Hepatocyte (in vitro differentiated cells): Measurements from ENCODE around the gene DYNC1I2. TPM values are rescaled to one million over a fixed set of nuclear protein-coding genes. Genes with fewer than 3 reads are reported as not detected.

Experiments
- DNase-seq: peaks from one replicate; pipeline ENCODE4 v3.0.0-alpha.2; 2016; ENCODE audit warnings: low spot score
- H2AFZ ChIP-seq: fragments of 200-600 bp; sonication (generic); 2 replicates; pipeline ENCODE4 v1.6.0; 2016; ENCODE audit warnings: antibody characterized with exemption, mild to moderate bottlenecking
- H3K27ac ChIP-seq: fragments of 200-600 bp; sonication (generic); 2 replicates; pipeline ENCODE4 v1.5.1; 2016; ENCODE audit warnings: mild to moderate bottlenecking
- H3K27me3 ChIP-seq: fragments of 200-600 bp; sonication (generic); 2 replicates; pipeline ENCODE4 v1.6.1; 2016
- H3K36me3 ChIP-seq: fragments of 200-600 bp; sonication (generic); replicated peaks from 2 replicates; pipeline ENCODE4 v1.5.1; 2016; ENCODE audit warnings: low read depth; ENCODE audit not compliant: insufficient read depth
- H3K4me1 ChIP-seq: fragments of 200-600 bp; sonication (generic); 2 replicates; pipeline ENCODE4 v1.5.1; 2016; ENCODE audit warnings: mild to moderate bottlenecking, moderate library complexity; ENCODE audit not compliant: insufficient read depth
- H3K4me2 ChIP-seq: fragments of 200-600 bp; sonication (generic); 2 replicates; pipeline ENCODE4 v1.6.0; 2016
- H3K4me3 ChIP-seq: fragments of 200-600 bp; sonication (generic); 2 replicates; pipeline ENCODE4 v1.5.1; 2016; ENCODE audit warnings: mild to moderate bottlenecking
- H3K79me2 ChIP-seq: fragments of 200-600 bp; sonication (generic); 2 replicates; pipeline ENCODE4 v1.6.0; 2017; ENCODE audit warnings: mild to moderate bottlenecking
- H3K9me2 ChIP-seq: fragments of 200-600 bp; sonication (generic); replicated peaks from 2 replicates; pipeline ENCODE4 v1.6.0; 2017; ENCODE audit warnings: mild to moderate bottlenecking; ENCODE audit not compliant: insufficient read depth
- H3K9me3 ChIP-seq: fragments of 200-600 bp; sonication (generic); 2 replicates; pipeline ENCODE4 v1.5.1; 2016; ENCODE audit warnings: low read depth, mild to moderate bottlenecking
- H4K20me1 ChIP-seq: fragments of 200-600 bp; sonication (generic); 2 replicates; pipeline ENCODE4 v1.6.0; 2016; ENCODE audit warnings: mild to moderate bottlenecking; ENCODE audit not compliant: insufficient read depth, poor library complexity, severe bottlenecking
- EZH2 ChIP-seq: fragments of 200-600 bp; sonication (generic); IDR thresholded peaks from 2 replicates; pipeline ENCODE4 v1.6.1; 2016; ENCODE audit warnings: antibody characterized with exemption, mild to moderate bottlenecking, borderline replicate concordance
- EZH2phosphoT487 ChIP-seq: fragments of 200-600 bp; sonication (generic); IDR thresholded peaks from one replicate; pipeline ENCODE4 v1.6.1; 2018; ENCODE audit warnings: antibody characterized with exemption, mild to moderate bottlenecking, low read depth, moderate library complexity; ENCODE audit not compliant: unreplicated experiment, severe bottlenecking
- WGBS: methylation state at CpG from one replicate; pipeline ENCODE4 v1.1.6; 2016; ENCODE audit warnings: low lambda C conversion rate; ENCODE audit errors: missing lambda C conversion rate; 5-methylcytosine and 5-hydroxymethylcytosine counted together
- polyA plus RNA-seq: library from polyadenylated mRNA; unstranded; fragments of >200 nt; fragmentation: Nextera tagmentation; extraction: Ambion mirVana; gene quantifications from 2 replicates; pipeline ENCODE4 v1.2.1, GENCODE V29; 2016
- total RNA-seq: library from RNA; depleted of rRNA; stranded (reverse); fragments of >200 nt; gene quantifications from 2 replicates; pipeline ENCODE4 v1.2.3, GENCODE V29; 2014
- TF ChIP-seq, protein P1 (sequence below): fragments of 200-600 bp; sonication (generic); IDR thresholded peaks from 2 replicates; pipeline ENCODE4 v1.5.1; 2016; ENCODE audit warnings: antibody characterized with exemption, mild to moderate bottlenecking; ENCODE audit not compliant: poor library complexity

DYNC1I2 gene
- total and polyA plus RNA-seq, 2 experiments from 2014 or later: 54.3 to 116 TPM

DNA sequence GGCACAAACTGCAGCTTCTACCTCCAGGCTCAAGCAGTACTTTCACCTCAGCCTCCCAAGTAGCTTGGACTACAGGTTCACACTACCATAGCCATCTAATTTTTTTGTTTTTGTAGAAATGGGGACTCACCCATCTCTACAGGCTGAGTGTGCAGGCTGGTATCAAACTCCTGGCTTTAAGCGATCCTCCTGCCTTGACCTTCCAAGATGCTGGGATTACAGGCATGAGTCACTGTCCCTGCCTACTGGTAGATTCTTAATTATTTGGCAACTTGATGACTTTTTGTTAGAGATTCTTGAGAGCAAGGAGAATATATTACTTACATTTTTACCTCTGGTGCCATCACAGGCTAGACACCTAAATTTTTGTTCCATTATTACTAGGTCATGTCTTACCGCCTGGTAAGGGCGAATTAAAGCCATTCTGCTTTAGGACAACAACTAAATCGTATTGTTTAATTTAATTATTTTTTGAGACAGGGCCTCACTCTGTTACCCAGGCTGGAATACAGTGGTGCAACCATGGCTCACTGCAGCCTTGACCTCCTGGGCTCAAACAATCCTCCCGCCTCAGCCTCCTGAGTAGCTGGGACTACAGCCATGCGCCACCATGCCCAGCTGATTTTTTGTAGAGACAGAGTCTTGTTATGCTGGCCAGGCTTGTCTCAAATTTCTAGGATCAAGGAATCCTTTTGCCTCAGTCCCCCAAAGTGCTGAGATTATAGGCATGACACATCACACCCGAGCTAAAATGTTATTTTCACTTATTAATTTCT, 15.7 kb downstream of the DYNC1I2 start:
- no peaks in the 10 kb centered on the region for H3K36me3 ChIP-seq
- no peaks in the 10 kb centered on the region for H3K27me3 ChIP-seq
- H4K20me1 ChIP-seq: peaks cover 27% of the 10 kb centered on the region
- WGBS: 91% methylated on average over 7 of the region's 7 CpGs
- no peaks in the 10 kb centered on the region for H3K4me1 ChIP-seq
- TF ChIP-seq, protein P1, sequence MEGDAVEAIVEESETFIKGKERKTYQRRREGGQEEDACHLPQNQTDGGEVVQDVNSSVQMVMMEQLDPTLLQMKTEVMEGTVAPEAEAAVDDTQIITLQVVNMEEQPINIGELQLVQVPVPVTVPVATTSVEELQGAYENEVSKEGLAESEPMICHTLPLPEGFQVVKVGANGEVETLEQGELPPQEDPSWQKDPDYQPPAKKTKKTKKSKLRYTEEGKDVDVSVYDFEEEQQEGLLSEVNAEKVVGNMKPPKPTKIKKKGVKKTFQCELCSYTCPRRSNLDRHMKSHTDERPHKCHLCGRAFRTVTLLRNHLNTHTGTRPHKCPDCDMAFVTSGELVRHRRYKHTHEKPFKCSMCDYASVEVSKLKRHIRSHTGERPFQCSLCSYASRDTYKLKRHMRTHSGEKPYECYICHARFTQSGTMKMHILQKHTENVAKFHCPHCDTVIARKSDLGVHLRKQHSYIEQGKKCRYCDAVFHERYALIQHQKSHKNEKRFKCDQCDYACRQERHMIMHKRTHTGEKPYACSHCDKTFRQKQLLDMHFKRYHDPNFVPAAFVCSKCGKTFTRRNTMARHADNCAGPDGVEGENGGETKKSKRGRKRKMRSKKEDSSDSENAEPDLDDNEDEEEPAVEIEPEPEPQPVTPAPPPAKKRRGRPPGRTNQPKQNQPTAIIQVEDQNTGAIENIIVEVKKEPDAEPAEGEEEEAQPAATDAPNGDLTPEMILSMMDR: no peak
- TF ChIP-seq EZH2phosphoT487 (no peak), EZH2 (no peak)
- H3K9me3 ChIP-seq: no peaks in the 10 kb centered on the region
- no peak overlapping the region for H3K4me3 ChIP-seq
- H2AFZ ChIP-seq: no peak overlapping the region
- H3K27ac ChIP-seq: no peak overlapping the region
- no peak overlapping the region for H3K4me2 ChIP-seq
- DNase-seq: no peak
- H3K79me2 ChIP-seq: peaks cover 49% of the 10 kb centered on the region
- H3K9me2 ChIP-seq: no peaks in the 10 kb centered on the region

GRCh38 chr2:171703574-171704347, 16.5 kb downstream of the DYNC1I2 start:
- H3K4me3 ChIP-seq: no peak overlapping the region
- H3K27me3 ChIP-seq: no peaks in the 10 kb centered on the region
- H3K9me3 ChIP-seq: no peaks in the 10 kb centered on the region
- no peaks in the 10 kb centered on the region for H3K4me1 ChIP-seq
- H4K20me1 ChIP-seq: peaks cover 27% of the 10 kb centered on the region
- no peak overlapping the region for H3K4me2 ChIP-seq
- H3K79me2 ChIP-seq: peaks cover 46% of the 10 kb centered on the region
- H3K9me2 ChIP-seq: no peaks in the 10 kb centered on the region
- no peak overlapping the region for H3K27ac ChIP-seq
- H2AFZ ChIP-seq: no peak overlapping the region
- 71% methylated on average over 4 of the region's 4 CpGs for WGBS
- DNase-seq: peak; percentile 28
- no peaks in the 10 kb centered on the region for H3K36me3 ChIP-seq
- no peak for TF ChIP-seq EZH2
- TF ChIP-seq, protein P1: peak; percentile 54
- TF ChIP-seq EZH2phosphoT487: no peak

- TF ChIP-seq, protein P1: peak; percentile 43
- no peak for TF ChIP-seq EZH2phosphoT487
- DNase-seq: peak; percentile 9
- Histone ChIP-seq H3K36me3 (no peaks in the 10 kb centered on the region), H3K4me3 (no peak overlapping the region), H3K9me2 (no peaks in the 10 kb centered on the region), H4K20me1 (peaks cover 32% of the 10 kb centered on the region), H3K4me2 (no peak overlapping the region), H3K79me2 (peaks cover 30% of the 10 kb centered on the region), H2AFZ (no peak overlapping the region), H3K4me1 (no peaks in the 10 kb centered on the region), H3K9me3 (no peaks in the 10 kb centered on the region), H3K27ac (no peak overlapping the region), H3K27me3 (no peaks in the 10 kb centered on the region)
- WGBS: 33% methylated on average over 2 of the region's 2 CpGs
These were observed 19.0 kb downstream of the DYNC1I2 start for GRCh38 chr2:171706152-171706803.
